BLaER1 (cell line): Measurements from ENCODE around the gene ARID2.
A peak's percentile ranks its signal among the peaks of the same experiment; 100 is the strongest.

Source experiments
- H3K27ac ChIP-seq: shearing (Covaris generic); formaldehyde crosslinking; 2 replicates; pipeline ENCODE4 v1.8.1; 2022
- H3K27me3 ChIP-seq: shearing (Covaris generic); formaldehyde crosslinking; 2 replicates; pipeline ENCODE4 v1.8.1; 2022
- H3K36me3 ChIP-seq: shearing (Covaris generic); formaldehyde crosslinking; 2 replicates; pipeline ENCODE4 v1.8.1; 2022
- H3K4me1 ChIP-seq: shearing (Covaris generic); formaldehyde crosslinking; 2 replicates; pipeline ENCODE4 v1.8.1; 2022
- H3K4me2 ChIP-seq: shearing (Covaris generic); formaldehyde crosslinking; 2 replicates; pipeline ENCODE4 v1.8.1; 2022
- H3K4me3 ChIP-seq: shearing (Covaris generic); formaldehyde crosslinking; 2 replicates; pipeline ENCODE4 v1.8.1; 2022
- H3K9ac ChIP-seq: shearing (Covaris generic); formaldehyde crosslinking; 2 replicates; pipeline ENCODE4 v1.8.1; 2022
- H3K9me3 ChIP-seq: shearing (Covaris generic); formaldehyde crosslinking; 2 replicates; pipeline ENCODE4 v1.8.1; 2022
- H4K20me1 ChIP-seq: shearing (Covaris generic); formaldehyde crosslinking; 2 replicates; pipeline ENCODE4 v1.8.1; 2022
- Cebpa-rat ChIP-seq: shearing (Covaris generic); IDR thresholded peaks from 2 replicates; pipeline ENCODE4 v1.8.1; 2022

The ARID2 gene

DNA sequence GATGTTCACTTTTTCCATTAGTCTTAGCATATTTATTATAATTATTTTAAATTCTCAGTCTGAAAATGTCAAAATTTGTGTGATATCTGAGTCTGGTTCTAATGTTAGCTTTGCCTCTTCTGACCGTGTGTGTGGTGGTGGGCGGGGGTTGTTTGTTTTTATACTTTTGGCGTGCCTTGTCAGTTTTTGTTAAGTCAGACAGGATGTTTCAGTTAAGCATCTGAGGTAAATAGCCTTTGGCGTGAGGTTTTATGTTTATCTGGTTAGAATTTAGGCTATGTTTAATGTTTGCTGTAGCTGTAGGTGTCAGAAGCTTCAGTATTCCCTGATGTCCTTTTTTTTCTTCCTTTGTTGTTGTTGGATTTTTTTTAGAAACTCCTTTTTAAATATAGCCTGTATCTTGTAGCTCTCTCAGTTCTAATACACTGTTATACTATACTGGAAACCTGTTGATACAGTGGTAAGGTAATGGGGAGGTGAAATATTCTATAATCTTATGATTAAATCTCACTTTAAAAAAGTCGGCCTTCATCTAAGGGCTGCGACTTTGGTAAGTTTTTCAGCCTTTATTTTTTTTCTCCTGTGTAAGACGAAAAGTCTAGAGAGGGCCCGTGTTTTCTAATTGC, 149.2 kb downstream of the ARID2 start:
- Histone ChIP-seq H3K4me2 (0 out of 2 replicates have a peak overlapping the region, but pooled peaks have one; percentile 17), H3K27ac (peak overlapping the region; percentile 10), H3K4me1 (peaks cover 14% of the 10 kb centered on the region; the same call in 1 of the 2 replicates), H3K4me3 (no peak overlapping the region), H3K36me3 (peaks cover 72% of the 10 kb centered on the region), H3K9me3 (peaks cover 50% of the 10 kb centered on the region), H4K20me1 (no peaks in the 10 kb centered on the region; the same call in 1 of the 2 replicates), H3K9ac (no peak overlapping the region), H3K27me3 (no peaks in the 10 kb centered on the region)
- no peak for TF ChIP-seq Cebpa-rat

- H3K4me2 ChIP-seq, result no peak overlapping the region
- H3K36me3 ChIP-seq, result peaks cover 72% of the 10 kb centered on the region
- H3K27me3 ChIP-seq, result no peaks in the 10 kb centered on the region
- peak overlapping the region; percentile 10 for H3K27ac ChIP-seq
- peaks cover 14% of the 10 kb centered on the region; the same call in 1 of the 2 replicates for H3K4me1 ChIP-seq
- H4K20me1 ChIP-seq, result no peaks in the 10 kb centered on the region; the same call in 1 of the 2 replicates
- H3K9ac ChIP-seq, result no peak overlapping the region
- no peak overlapping the region for H3K4me3 ChIP-seq
- TF ChIP-seq Cebpa-rat, result no peak
- H3K9me3 ChIP-seq, result peaks cover 50% of the 10 kb centered on the region
Observed at GRCh38 chr12:45879363-45879895, 149.9 kb downstream of the ARID2 start.

GRCh38 chr12:45880533-45880932, 151.0 kb downstream of the ARID2 start:
- no peak for TF ChIP-seq Cebpa-rat
- H3K36me3 ChIP-seq, result peaks cover 70% of the 10 kb centered on the region
- no peak overlapping the region for H3K4me2 ChIP-seq
- H3K27me3 ChIP-seq, result no peaks in the 10 kb centered on the region
- H3K27ac ChIP-seq, result no peak overlapping the region
- peaks cover 47% of the 10 kb centered on the region for H3K9me3 ChIP-seq
- H3K4me3 ChIP-seq, result no peak overlapping the region
- no peak overlapping the region for H3K9ac ChIP-seq
- H3K4me1 ChIP-seq, result peaks cover 14% of the 10 kb centered on the region; the same call in 1 of the 2 replicates
- H4K20me1 ChIP-seq, result no peaks in the 10 kb centered on the region; the same call in 1 of the 2 replicates

DNA sequence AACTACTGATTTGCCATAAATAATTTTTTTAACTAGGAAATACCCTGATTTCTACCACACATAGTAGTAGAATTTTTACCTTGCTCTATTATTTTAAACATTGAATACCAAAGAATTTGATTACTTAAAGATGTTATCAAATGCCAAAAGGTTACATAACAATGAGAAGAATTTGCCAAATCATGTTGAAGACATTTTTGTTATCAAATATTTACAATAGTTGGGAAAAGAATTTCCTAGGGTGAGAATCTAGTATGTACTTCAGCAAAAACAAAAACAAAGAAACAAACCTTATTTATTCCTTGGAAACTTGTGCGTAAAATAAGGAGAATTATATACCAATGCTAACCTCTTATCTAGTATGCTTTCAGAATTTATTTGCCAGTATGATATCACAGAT, 153.7 kb downstream of the ARID2 start:
- Histone ChIP-seq H3K36me3 (peaks cover 75% of the 10 kb centered on the region), H3K4me1 (peaks cover 10% of the 10 kb centered on the region; the same call in 1 of the 2 replicates), H3K4me3 (no peak overlapping the region), H3K4me2 (no peak overlapping the region), H4K20me1 (no peaks in the 10 kb centered on the region; the same call in 1 of the 2 replicates), H3K9ac (no peak overlapping the region), H3K27me3 (no peaks in the 10 kb centered on the region), H3K9me3 (peaks cover 34% of the 10 kb centered on the region), H3K27ac (no peak overlapping the region)
- no peak for TF ChIP-seq Cebpa-rat

DNA sequence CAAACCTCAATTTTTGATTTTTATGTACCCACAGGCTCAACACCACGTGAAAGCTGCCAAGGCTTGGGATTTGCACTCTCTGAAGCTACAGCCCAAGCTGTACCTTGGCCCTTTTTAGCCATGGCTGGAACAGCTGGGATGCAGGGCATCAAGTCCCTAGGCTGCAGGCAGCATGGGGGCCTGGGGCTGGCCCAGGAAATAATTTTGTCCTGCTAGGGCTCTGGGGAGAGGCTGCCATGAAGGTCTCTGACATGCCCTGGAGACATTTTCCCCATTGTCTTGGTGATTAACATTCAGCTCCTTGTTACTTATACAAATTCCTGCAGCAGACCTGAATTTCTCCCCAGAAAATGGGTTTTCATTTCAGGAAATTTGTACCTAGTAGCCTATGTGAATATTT, 157.2 kb downstream of the ARID2 start:
- H3K36me3 ChIP-seq, result peaks cover 78% of the 10 kb centered on the region
- no peak overlapping the region for H3K4me2 ChIP-seq
- no peak overlapping the region for H3K27ac ChIP-seq
- no peak overlapping the region for H3K9ac ChIP-seq
- no peaks in the 10 kb centered on the region for H3K27me3 ChIP-seq
- H4K20me1 ChIP-seq, result no peaks in the 10 kb centered on the region
- H3K4me3 ChIP-seq, result no peak overlapping the region
- no peaks in the 10 kb centered on the region for H3K4me1 ChIP-seq
- H3K9me3 ChIP-seq, result peaks cover 25% of the 10 kb centered on the region
- no peak for TF ChIP-seq Cebpa-rat

DNA sequence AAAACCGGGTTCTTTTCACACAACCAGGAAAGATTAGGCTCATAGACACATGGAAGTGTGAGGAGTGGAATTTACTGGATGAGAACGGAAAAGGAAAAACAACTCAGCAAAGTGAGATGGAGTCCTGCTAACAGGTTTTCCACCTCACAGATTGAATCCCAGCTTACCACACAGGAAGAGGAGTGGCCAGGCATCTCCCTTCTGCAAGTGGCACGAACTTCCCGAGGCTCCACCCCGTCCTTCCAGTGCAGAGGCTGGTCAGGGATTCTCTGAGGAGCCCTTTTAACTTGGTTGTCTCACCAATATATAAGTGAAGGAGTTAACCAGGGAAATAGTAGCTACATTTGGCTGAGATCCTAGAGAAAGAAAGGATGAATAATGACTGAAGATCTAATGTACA, 158.0 kb downstream of the ARID2 start:
- H3K36me3 ChIP-seq, result peaks cover 79% of the 10 kb centered on the region
- TF ChIP-seq Cebpa-rat, result no peak

DNA sequence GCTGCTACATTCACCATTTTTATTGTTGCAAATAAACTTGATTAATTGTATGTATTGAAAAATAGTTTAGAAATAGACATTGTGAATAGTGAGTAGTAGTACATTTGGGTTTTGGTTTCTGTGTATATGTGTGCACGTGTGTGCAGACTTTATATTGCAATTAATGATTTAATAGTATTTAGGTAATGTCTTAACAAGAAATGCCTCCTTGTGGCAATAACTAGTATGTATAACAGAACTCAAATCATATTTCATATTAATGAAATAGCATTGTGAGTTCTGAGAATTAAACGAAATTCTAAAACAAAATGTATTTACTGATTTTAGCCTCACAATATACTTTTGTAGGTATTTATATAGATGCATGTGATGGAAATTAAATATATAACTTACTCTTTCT, 160.8 kb downstream of the ARID2 start:
- TF ChIP-seq Cebpa-rat, result no peak
- Histone ChIP-seq H4K20me1 (no peaks in the 10 kb centered on the region), H3K4me1 (no peaks in the 10 kb centered on the region), H3K9ac (no peak overlapping the region), H3K9me3 (peaks cover 8% of the 10 kb centered on the region), H3K4me3 (no peak overlapping the region), H3K36me3 (peaks cover 85% of the 10 kb centered on the region), H3K4me2 (no peak overlapping the region), H3K27me3 (no peaks in the 10 kb centered on the region), H3K27ac (no peak overlapping the region)

More for the DNA sequence above, 158.0 kb downstream of the ARID2 start:
- Histone ChIP-seq H3K27me3 (no peaks in the 10 kb centered on the region), H3K4me3 (no peak overlapping the region), H3K9ac (no peak overlapping the region), H4K20me1 (no peaks in the 10 kb centered on the region), H3K9me3 (peaks cover 23% of the 10 kb centered on the region), H3K4me2 (no peak overlapping the region), H3K4me1 (no peaks in the 10 kb centered on the region), H3K27ac (no peak overlapping the region)

DNA sequence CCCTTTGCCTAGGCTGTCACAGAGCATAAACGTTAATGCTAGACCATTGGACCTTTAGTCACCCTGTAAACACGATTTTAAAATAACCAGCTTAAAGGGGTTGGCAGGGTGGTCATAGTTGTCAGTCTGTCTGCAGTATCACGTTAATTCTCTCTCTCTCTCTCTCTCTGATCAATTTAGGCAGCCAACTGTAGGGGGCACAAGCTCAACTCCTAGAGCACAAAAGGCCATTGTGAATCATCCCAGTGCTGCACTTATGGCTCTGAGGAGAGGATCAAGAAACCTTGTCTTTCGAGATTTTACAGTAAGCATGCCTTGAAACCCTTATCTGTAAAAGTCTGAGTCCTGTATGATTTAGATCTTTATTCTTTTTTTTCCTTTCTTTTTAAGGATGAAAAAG, 163.7 kb downstream of the ARID2 start:
- no peak overlapping the region for H3K9ac ChIP-seq
- no peak overlapping the region for H3K4me2 ChIP-seq
- no peak for TF ChIP-seq Cebpa-rat
- no peaks in the 10 kb centered on the region for H3K4me1 ChIP-seq
- H3K27me3 ChIP-seq, result no peaks in the 10 kb centered on the region
- no peak overlapping the region for H3K4me3 ChIP-seq
- H3K27ac ChIP-seq, result no peak overlapping the region
- no peaks in the 10 kb centered on the region for H4K20me1 ChIP-seq
- peaks cover 86% of the 10 kb centered on the region for H3K36me3 ChIP-seq
- H3K9me3 ChIP-seq, result no peaks in the 10 kb centered on the region

- H3K9ac ChIP-seq, result no peak overlapping the region
- no peaks in the 10 kb centered on the region for H4K20me1 ChIP-seq
- no peaks in the 10 kb centered on the region for H3K4me1 ChIP-seq
- H3K4me3 ChIP-seq, result no peak overlapping the region
- H3K27me3 ChIP-seq, result no peaks in the 10 kb centered on the region
- TF ChIP-seq Cebpa-rat, result no peak
- no peak overlapping the region for H3K4me2 ChIP-seq
- H3K36me3 ChIP-seq, result peaks cover 86% of the 10 kb centered on the region
- no peaks in the 10 kb centered on the region for H3K9me3 ChIP-seq
- no peak overlapping the region for H3K27ac ChIP-seq
Observed at GRCh38 chr12:45895961-45896360, 166.5 kb downstream of the ARID2 start.

DNA sequence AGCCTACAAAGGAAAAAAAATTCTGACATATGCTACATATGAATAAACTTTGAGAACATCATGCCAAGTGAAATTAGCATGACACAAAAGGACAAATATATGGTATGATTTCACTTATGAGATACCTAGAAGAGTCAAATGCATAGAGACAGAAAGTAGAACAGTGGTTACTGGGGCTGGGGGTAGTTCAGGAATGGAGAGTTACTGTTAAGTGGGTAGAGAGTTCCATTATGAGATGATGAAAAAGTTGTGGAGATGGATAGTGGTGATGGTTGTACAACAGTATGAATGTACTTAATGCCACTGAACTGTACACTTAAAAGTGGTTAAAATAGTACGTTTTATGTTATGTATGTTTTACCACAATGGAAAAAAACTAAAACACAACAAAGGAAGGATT, 168.6 kb downstream of the ARID2 start:
- no peaks in the 10 kb centered on the region for H3K4me1 ChIP-seq
- peaks cover 72% of the 10 kb centered on the region for H3K36me3 ChIP-seq
- no peaks in the 10 kb centered on the region for H4K20me1 ChIP-seq
- no peak overlapping the region for H3K4me2 ChIP-seq
- no peak overlapping the region for H3K27ac ChIP-seq
- TF ChIP-seq Cebpa-rat, result no peak
- H3K27me3 ChIP-seq, result no peaks in the 10 kb centered on the region
- no peaks in the 10 kb centered on the region for H3K9me3 ChIP-seq
- no peak overlapping the region for H3K4me3 ChIP-seq
- H3K9ac ChIP-seq, result no peak overlapping the region
